Activated CD4-positive, alpha-beta T cell treated with anti-CD3 and anti-CD28 coated beads for 48 hours (primary cell): ENCODE results near the gene LRRC58.

Experiments used
- DNase-seq: peaks from one replicate; pipeline ENCODE4 v3.0.0-alpha.2; 2020

Gene LRRC58

GRCh38 chr3:120274739-120275167 lies 74.4 kb downstream of the LRRC58 start:
- DNase-seq: no peak
